ENCODE data around the gene ZNF674. TPM values are rescaled to one million over a fixed set of nuclear protein-coding genes. Genes with fewer than 3 reads are reported as not detected.

The ZNF674 gene
- polyA plus RNA-seq, 2 of the 4 experiments (the other 2 are of a cell fraction): 2.6 to 6.3 TPM

DNA sequence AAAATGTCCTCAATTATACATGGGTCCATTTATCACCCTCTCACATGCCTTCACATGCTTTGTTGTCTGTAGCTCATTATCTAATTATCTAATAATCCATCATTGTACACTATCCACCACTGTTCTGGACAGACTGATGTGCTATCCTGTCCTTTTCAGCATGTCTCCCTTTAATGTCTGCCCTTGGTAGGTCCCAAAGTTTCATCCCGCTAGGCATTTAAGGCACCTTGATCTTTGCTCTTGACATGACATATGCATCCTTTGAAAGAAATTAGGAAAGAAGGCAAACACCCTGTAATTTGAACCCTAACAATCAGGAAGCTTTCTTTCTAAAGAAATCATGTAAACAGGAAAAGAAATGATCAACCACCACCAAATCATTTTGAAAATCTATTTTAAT, 34.0 kb upstream of the ZNF674 start:
- POLR2A ChIA-PET: no interaction called here
- TF ChIP-seq TFCP2L1 (CRISPR knock-in tag; IDR thresholded peaks at IDR 0.05): no peak
- TF ChIP-seq SREBF2 (IDR thresholded peaks at IDR 0.05): no peak
- TF ChIP-seq ZFP36 (IDR thresholded peaks at IDR 0.05; ENCODE audit: borderline replicate concordance, partially characterized antibody): no peak
- TF ChIP-seq, protein P1, sequence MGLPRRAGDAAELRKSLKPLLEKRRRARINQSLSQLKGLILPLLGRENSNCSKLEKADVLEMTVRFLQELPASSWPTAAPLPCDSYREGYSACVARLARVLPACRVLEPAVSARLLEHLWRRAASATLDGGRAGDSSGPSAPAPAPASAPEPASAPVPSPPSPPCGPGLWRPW (IDR thresholded peaks at IDR 0.05): no peak
- no peak for ATAC-seq
- no peak for DNase-seq (ENCODE audit: low read depth in 1 of 2, low spot score in 1 of 2)
- CTCF ChIA-PET: interaction anchor here (0.6 to 2.9 kb wide), 5 partner anchors 12 to 217 kb away, joined by 3 to 9 read pairs (median 5); no protein-coding TSS in a partner anchor
- Histone ChIP-seq H3K4me2 (no peak overlapping the region), H3K27ac (no peak overlapping the region), H3K4me1 (peaks cover 45% of the 10 kb centered on the region), H3K4me3 (no peak overlapping the region), H3K9me3 (no peaks in the 10 kb centered on the region)
- no peak for FAIRE-seq
- 100% methylated on average over 1 of the region's 1 CpG for WGBS (ENCODE audit: missing lambda C conversion rate)

DNA sequence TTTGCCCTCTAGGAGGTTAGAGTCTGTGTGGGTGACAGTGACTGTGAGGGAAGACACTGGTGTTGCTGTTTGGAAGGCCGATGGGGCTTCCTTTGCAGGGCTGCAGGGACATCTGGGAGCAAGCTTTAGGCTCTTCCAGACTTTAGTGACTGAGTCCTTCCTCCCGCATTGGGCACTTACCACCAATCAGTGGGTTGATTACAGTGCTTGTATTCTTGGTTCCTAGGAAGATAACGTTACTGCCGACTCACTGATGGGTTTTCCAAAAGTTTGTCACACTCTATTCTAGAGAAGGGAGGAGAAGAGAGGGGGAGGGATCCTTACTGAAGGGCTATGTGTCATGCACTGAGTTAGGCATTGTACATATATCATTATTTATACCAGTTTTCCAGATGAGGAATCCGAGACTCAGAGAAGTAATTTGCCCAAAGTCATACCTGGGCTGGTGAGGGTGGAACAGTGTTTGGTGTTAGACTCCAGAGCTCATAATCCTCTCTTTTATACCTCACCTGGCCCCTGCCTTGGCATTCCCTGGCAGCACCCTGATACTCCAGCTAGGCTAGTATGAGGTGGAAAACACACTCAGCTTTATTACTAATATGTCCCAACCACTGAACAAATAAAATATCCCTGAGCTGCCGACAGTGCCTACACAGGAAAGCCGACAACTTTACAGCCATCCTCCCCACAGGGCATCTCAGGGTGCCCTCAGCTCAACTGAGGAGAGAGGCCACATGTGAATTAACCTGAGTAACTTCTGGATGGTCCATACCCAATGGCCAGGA, 32.2 kb upstream of the ZNF674 start:
- Histone ChIP-seq H3K4me1 (peaks cover 35% of the 10 kb centered on the region), H3K4me2 (peak overlapping the region; percentile 83), H3K9me3 (no peaks in the 10 kb centered on the region), H3K27ac (peak overlapping the region; percentile 11 to 98; a peak in 3 of 6 replicates), H3K4me3 (peak overlapping the region; percentile 76; the same call in 2 of the 3 replicates)
- POLR2A ChIA-PET: interaction anchor here (0.8 kb wide), 1 partner anchor 10 kb away, joined by 3 read pairs; no protein-coding TSS in a partner anchor
- WGBS (ENCODE audit: missing lambda C conversion rate): 36% methylated on average over 6 of the region's 7 CpGs
- TF ChIP-seq EP300 (IDR thresholded peaks at IDR 0.05) (no peak), MAZ (IDR thresholded peaks at IDR 0.05; ENCODE audit: borderline replicate concordance, low read depth, low read length) (no peak), NPAS2 (CRISPR knock-in tag; IDR thresholded peaks at IDR 0.05; ENCODE audit: borderline replicate concordance) (no peak), CBX2 (IDR thresholded peaks at IDR 0.05; ENCODE audit: borderline replicate concordance, low read depth) (no peak), JUNB (IDR thresholded peaks at IDR 0.05) (no peak), ZSCAN20 (CRISPR knock-in tag; IDR thresholded peaks at IDR 0.05) (no peak), POLR2AphosphoS2 (conservative IDR thresholded peaks at IDR 0.05; ENCODE audit: low read length) (no peak)
- ATAC-seq (no peak), FAIRE-seq (no peak), DNase-seq (ENCODE audit: low read depth in 1 of 2, low spot score in 1 of 2) (no peak)
- CTCF ChIA-PET: interaction anchor here (0.6 to 2.9 kb wide), 6 partner anchors 12 to 219 kb away, joined by 3 to 9 read pairs (median 3); no protein-coding TSS in a partner anchor

DNA sequence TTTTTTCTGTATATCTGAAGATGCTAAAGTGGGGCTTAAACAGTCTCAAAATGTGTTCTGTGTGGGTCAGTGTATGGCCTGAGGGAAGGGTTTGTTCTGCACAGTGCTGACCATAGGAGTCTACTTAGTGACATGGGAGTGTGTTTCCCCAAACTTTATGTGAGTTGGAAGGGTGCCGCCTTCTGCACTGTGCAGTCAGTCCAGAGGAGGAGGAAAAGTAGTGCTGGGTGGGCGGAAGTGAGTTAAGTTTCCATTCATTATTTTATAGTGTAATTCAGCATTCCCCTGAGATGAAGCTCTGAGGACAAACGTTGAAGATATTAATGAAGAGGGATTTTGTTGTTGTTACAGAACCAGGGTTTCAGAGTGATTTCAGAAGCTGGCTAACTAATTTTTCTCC, 31.2 kb upstream of the ZNF674 start:
- ChIA-PET CTCF (interaction anchor here (0.7 to 0.9 kb wide), 3 partner anchors 8 to 220 kb away, joined by 3 read pairs; no protein-coding TSS in a partner anchor), POLR2A (interaction anchor here (0.5 to 0.8 kb wide), 2 partner anchors 9 to 70 kb away, joined by 3 to 4 read pairs; no protein-coding TSS in a partner anchor)
- DNase-seq (ENCODE audit: low read depth in 1 of 2, low spot score in 1 of 2) (no peak), ATAC-seq (no peak), FAIRE-seq (no peak)
- 70% methylated on average over 3 of the region's 3 CpGs for WGBS (ENCODE audit: missing lambda C conversion rate)
- peak overlapping the region; percentile 76; the same call in 2 of the 3 replicates for H3K4me3 ChIP-seq
- TF ChIP-seq CHD2 (IDR thresholded peaks at IDR 0.05; ENCODE audit: low read length, partially characterized antibody) (no peak), RNF2 (IDR thresholded peaks at IDR 0.05; ENCODE audit: borderline replicate concordance, low read depth) (no peak)
- H3K4me1 ChIP-seq: peaks cover 31% of the 10 kb centered on the region
- H3K9me3 ChIP-seq: no peaks in the 10 kb centered on the region
- H3K27ac ChIP-seq: peak overlapping the region in 1 of 2 experiments; percentile 98; a peak in 3 of 6 replicates
- peak overlapping the region; percentile 83 for H3K4me2 ChIP-seq

DNA sequence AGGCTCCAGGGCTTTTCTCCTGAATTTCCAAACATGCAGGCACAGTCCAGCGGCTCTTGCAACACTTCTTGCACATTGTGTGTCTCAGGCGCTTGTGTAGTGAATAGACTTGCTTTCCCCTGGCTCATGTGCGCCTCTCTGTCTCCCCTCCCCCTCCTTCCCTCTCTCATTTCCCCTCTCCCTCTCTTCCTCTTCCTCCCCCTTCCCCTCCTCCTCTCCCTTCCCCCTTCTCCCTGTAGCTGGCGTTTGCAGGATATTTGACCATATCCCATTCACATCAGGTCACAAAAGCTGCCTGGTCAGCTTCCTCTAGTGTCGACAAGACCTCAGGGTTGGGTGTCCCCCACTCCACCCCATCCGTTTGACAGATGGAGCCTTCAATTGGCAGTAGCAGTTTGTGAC, 30.8 kb upstream of the ZNF674 start:
- CTCF ChIA-PET: interaction anchor here (0.7 to 0.9 kb wide), 3 partner anchors 8 to 221 kb away, joined by 3 read pairs; no protein-coding TSS in a partner anchor
- DNase-seq (ENCODE audit: low read depth in 1 of 2, low spot score in 1 of 2) (no peak), ATAC-seq (no peak), FAIRE-seq (no peak)
- peak overlapping the region; percentile 7 to 98; a peak in 4 of 6 replicates for H3K27ac ChIP-seq
- peak overlapping the region; percentile 76 for H3K4me3 ChIP-seq
- POLR2A ChIA-PET: interaction anchor here (0.5 kb wide), 1 partner anchor 69 kb away, joined by 4 read pairs; no protein-coding TSS in a partner anchor
- 63% methylated on average over 5 of the region's 6 CpGs for WGBS (ENCODE audit: missing lambda C conversion rate)
- peak overlapping the region; percentile 83 for H3K4me2 ChIP-seq
- TF ChIP-seq RCOR1 (IDR thresholded peaks at IDR 0.05; ENCODE audit: low read depth, low read length) (no peak), FOXS1 (CRISPR knock-in tag; IDR thresholded peaks at IDR 0.05) (no peak), NFE2L2 (conservative IDR thresholded peaks at IDR 0.05; ENCODE audit: low read length) (no peak), RAD21 (conservative IDR thresholded peaks at IDR 0.05 in 1 of 2, IDR thresholded peaks at IDR 0.05 in 1 of 2) (no peak), POLR2A (IDR thresholded peaks at IDR 0.05; ENCODE audit: low read length) (no peak), TFCP2L1 (CRISPR knock-in tag; IDR thresholded peaks at IDR 0.05) (no peak), CHD2 (IDR thresholded peaks at IDR 0.05; ENCODE audit: low read length, partially characterized antibody) (no peak), CBX8 (IDR thresholded peaks at IDR 0.05) (no peak), MAFK (IDR thresholded peaks at IDR 0.05; ENCODE audit: partially characterized antibody) (no peak)
- TF ChIP-seq, protein P2, sequence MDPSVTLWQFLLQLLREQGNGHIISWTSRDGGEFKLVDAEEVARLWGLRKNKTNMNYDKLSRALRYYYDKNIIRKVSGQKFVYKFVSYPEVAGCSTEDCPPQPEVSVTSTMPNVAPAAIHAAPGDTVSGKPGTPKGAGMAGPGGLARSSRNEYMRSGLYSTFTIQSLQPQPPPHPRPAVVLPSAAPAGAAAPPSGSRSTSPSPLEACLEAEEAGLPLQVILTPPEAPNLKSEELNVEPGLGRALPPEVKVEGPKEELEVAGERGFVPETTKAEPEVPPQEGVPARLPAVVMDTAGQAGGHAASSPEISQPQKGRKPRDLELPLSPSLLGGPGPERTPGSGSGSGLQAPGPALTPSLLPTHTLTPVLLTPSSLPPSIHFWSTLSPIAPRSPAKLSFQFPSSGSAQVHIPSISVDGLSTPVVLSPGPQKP (IDR thresholded peaks at IDR 0.05; ENCODE audit: low read depth, low read length): no peak
- TF ChIP-seq, protein P3, sequence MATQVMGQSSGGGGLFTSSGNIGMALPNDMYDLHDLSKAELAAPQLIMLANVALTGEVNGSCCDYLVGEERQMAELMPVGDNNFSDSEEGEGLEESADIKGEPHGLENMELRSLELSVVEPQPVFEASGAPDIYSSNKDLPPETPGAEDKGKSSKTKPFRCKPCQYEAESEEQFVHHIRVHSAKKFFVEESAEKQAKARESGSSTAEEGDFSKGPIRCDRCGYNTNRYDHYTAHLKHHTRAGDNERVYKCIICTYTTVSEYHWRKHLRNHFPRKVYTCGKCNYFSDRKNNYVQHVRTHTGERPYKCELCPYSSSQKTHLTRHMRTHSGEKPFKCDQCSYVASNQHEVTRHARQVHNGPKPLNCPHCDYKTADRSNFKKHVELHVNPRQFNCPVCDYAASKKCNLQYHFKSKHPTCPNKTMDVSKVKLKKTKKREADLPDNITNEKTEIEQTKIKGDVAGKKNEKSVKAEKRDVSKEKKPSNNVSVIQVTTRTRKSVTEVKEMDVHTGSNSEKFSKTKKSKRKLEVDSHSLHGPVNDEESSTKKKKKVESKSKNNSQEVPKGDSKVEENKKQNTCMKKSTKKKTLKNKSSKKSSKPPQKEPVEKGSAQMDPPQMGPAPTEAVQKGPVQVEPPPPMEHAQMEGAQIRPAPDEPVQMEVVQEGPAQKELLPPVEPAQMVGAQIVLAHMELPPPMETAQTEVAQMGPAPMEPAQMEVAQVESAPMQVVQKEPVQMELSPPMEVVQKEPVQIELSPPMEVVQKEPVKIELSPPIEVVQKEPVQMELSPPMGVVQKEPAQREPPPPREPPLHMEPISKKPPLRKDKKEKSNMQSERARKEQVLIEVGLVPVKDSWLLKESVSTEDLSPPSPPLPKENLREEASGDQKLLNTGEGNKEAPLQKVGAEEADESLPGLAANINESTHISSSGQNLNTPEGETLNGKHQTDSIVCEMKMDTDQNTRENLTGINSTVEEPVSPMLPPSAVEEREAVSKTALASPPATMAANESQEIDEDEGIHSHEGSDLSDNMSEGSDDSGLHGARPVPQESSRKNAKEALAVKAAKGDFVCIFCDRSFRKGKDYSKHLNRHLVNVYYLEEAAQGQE (IDR thresholded peaks at IDR 0.05): no peak
- TF ChIP-seq, protein P4, sequence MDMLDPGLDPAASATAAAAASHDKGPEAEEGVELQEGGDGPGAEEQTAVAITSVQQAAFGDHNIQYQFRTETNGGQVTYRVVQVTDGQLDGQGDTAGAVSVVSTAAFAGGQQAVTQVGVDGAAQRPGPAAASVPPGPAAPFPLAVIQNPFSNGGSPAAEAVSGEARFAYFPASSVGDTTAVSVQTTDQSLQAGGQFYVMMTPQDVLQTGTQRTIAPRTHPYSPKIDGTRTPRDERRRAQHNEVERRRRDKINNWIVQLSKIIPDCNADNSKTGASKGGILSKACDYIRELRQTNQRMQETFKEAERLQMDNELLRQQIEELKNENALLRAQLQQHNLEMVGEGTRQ (IDR thresholded peaks at IDR 0.05): no peak
- peaks cover 35% of the 10 kb centered on the region for H3K4me1 ChIP-seq
- no peaks in the 10 kb centered on the region for H3K9me3 ChIP-seq
